ENCODE measurements around the gene PPP3CA. TPM values are rescaled to one million over a fixed set of nuclear protein-coding genes. Genes with fewer than 3 reads are reported as not detected.

The PPP3CA gene
- total RNA-seq, 1 experiment from 2014 or later = 31.0 TPM

DNA sequence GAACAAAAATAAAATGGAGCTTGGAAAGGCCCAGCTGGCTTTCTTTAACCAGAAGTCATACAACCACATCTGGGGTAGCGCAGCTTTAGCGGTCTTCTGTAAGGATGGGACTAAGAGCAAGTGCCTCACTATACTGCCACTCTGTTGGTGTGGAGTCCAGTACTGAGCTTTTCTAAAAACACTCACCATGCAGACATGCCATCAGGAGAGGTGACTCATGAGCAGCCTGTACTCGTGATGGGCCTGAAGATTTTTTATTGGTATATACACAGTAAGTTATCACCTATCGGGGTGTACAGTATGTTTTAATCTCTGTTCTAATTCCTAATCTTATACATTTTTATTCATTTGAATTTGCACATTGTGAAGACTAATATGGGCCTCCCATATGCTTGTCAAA, 9.6 kb downstream of the PPP3CA start:
- ATAC-seq = no peak; the same call in 1 of the 2 replicates
- DNase-seq (ENCODE audit: low read depth, low spot score) = no peak
- in situ Hi-C loops (cut with HindIII; ENCODE audit: low pct_unique_long_range_greater_than_20kb, low sequenced_read_pairs) = no loop called here
- Histone ChIP-seq H3K4me3 (ENCODE audit: low read depth in 2 of 2, low read length in 2 of 2) (no peak overlapping the region), H3K4me1 (ENCODE audit: control insufficient read depth, insufficient read depth, low read length) (peaks cover 3% of the 10 kb centered on the region; the same call in 1 of the 2 replicates), H3K9me3 (ENCODE audit: control insufficient read depth, insufficient read depth, low read depth, low read length) (no peaks in the 10 kb centered on the region), H3K36me3 (ENCODE audit: control insufficient read depth, insufficient read depth, low read length) (no peaks in the 10 kb centered on the region), H3K27me3 (ENCODE audit: control insufficient read depth, insufficient read depth, low read length) (no peaks in the 10 kb centered on the region), H3K27ac (ENCODE audit: low read length) (no peak overlapping the region)
- TF ChIP-seq, protein P1, sequence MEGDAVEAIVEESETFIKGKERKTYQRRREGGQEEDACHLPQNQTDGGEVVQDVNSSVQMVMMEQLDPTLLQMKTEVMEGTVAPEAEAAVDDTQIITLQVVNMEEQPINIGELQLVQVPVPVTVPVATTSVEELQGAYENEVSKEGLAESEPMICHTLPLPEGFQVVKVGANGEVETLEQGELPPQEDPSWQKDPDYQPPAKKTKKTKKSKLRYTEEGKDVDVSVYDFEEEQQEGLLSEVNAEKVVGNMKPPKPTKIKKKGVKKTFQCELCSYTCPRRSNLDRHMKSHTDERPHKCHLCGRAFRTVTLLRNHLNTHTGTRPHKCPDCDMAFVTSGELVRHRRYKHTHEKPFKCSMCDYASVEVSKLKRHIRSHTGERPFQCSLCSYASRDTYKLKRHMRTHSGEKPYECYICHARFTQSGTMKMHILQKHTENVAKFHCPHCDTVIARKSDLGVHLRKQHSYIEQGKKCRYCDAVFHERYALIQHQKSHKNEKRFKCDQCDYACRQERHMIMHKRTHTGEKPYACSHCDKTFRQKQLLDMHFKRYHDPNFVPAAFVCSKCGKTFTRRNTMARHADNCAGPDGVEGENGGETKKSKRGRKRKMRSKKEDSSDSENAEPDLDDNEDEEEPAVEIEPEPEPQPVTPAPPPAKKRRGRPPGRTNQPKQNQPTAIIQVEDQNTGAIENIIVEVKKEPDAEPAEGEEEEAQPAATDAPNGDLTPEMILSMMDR (IDR thresholded peaks at IDR 0.05) = no peak
- no peak for TF ChIP-seq TCF7L2 (IDR thresholded peaks at IDR 0.05; ENCODE audit: low read depth, low read length)
- TF ChIP-seq, protein P2, sequence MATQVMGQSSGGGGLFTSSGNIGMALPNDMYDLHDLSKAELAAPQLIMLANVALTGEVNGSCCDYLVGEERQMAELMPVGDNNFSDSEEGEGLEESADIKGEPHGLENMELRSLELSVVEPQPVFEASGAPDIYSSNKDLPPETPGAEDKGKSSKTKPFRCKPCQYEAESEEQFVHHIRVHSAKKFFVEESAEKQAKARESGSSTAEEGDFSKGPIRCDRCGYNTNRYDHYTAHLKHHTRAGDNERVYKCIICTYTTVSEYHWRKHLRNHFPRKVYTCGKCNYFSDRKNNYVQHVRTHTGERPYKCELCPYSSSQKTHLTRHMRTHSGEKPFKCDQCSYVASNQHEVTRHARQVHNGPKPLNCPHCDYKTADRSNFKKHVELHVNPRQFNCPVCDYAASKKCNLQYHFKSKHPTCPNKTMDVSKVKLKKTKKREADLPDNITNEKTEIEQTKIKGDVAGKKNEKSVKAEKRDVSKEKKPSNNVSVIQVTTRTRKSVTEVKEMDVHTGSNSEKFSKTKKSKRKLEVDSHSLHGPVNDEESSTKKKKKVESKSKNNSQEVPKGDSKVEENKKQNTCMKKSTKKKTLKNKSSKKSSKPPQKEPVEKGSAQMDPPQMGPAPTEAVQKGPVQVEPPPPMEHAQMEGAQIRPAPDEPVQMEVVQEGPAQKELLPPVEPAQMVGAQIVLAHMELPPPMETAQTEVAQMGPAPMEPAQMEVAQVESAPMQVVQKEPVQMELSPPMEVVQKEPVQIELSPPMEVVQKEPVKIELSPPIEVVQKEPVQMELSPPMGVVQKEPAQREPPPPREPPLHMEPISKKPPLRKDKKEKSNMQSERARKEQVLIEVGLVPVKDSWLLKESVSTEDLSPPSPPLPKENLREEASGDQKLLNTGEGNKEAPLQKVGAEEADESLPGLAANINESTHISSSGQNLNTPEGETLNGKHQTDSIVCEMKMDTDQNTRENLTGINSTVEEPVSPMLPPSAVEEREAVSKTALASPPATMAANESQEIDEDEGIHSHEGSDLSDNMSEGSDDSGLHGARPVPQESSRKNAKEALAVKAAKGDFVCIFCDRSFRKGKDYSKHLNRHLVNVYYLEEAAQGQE (IDR thresholded peaks at IDR 0.05; ENCODE audit: insufficient read depth in 1 of 2, low read depth in 2 of 2, low read length in 1 of 2) = no peak
- TF ChIP-seq POLR2AphosphoS5 (IDR thresholded peaks at IDR 0.05; ENCODE audit: low read depth, low read length) = no peak
- no peak for TF ChIP-seq SIN3A (IDR thresholded peaks at IDR 0.05; ENCODE audit: borderline replicate concordance, insufficient read depth, low read depth, low read length)
- POLR2A ChIA-PET = no interaction called here
- CTCF ChIA-PET = no interaction called here
- BruUV-seq (replicated peaks) = no TSS peak
- intact Hi-C loops (cut with micrococcal nuclease; ENCODE audit: unreplicated experiment) = no loop called here

DNA sequence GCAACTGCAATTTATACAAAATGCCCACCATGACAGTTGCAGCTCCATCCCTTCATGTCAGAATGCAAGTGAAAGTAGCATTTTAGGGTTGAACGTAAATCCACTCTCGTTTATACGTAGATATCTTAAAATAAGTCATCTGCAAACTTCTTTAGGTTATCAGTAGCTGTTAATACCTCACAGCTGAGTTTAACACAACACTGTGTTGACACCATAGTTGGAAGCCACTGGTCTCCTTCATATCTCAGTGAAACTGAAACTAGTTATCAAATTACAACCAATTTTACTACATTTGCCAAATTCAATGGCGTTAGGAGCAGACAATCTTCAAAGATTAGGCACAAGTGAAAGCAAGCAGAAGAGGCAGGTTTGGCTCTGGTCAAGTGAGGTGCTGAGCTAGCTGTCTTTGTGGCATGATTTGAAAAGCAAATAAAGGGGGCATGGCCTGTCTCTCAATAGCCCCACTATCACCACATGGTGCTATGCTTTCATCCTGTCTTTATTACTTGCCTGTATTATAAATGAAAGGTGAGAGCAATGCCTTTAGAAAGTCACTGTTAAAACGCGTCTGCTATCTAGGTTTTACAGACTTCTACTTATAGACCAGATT, 12.3 kb downstream of the PPP3CA start:
- intact Hi-C loops (cut with micrococcal nuclease; ENCODE audit: unreplicated experiment) (no loop called here), in situ Hi-C loops (cut with HindIII; ENCODE audit: low pct_unique_long_range_greater_than_20kb, low sequenced_read_pairs) (no loop called here)
- DNase-seq (ENCODE audit: low read depth, low spot score) (no peak), ATAC-seq (no peak)
- peaks cover 3% of the 10 kb centered on the region; the same call in 1 of the 2 replicates for H3K4me1 ChIP-seq (ENCODE audit: control insufficient read depth, insufficient read depth, low read length)
- no peaks in the 10 kb centered on the region for H3K36me3 ChIP-seq (ENCODE audit: control insufficient read depth, insufficient read depth, low read length)
- ChIA-PET CTCF (no interaction called here), POLR2A (no interaction called here)
- no peak overlapping the region for H3K27ac ChIP-seq (ENCODE audit: low read length)
- H3K4me3 ChIP-seq (ENCODE audit: low read depth in 2 of 2, low read length in 2 of 2) = no peak overlapping the region
- no peaks in the 10 kb centered on the region for H3K9me3 ChIP-seq (ENCODE audit: control insufficient read depth, insufficient read depth, low read depth, low read length)
- TF ChIP-seq, protein P1 (IDR thresholded peaks at IDR 0.05) = no peak
- TF ChIP-seq POLR2AphosphoS5 (IDR thresholded peaks at IDR 0.05; ENCODE audit: low read depth, low read length) (no peak), TCF7L2 (IDR thresholded peaks at IDR 0.05; ENCODE audit: low read depth, low read length) (no peak), SIN3A (IDR thresholded peaks at IDR 0.05; ENCODE audit: borderline replicate concordance, insufficient read depth, low read depth, low read length) (no peak)
- TF ChIP-seq, protein P2 (IDR thresholded peaks at IDR 0.05; ENCODE audit: insufficient read depth in 1 of 2, low read depth in 2 of 2, low read length in 1 of 2) = no peak
- BruUV-seq (replicated peaks) = no TSS peak
- no peaks in the 10 kb centered on the region for H3K27me3 ChIP-seq (ENCODE audit: control insufficient read depth, insufficient read depth, low read length)
